ENCODE measurements around the gene GDPD4.

Gene GDPD4

DNA sequence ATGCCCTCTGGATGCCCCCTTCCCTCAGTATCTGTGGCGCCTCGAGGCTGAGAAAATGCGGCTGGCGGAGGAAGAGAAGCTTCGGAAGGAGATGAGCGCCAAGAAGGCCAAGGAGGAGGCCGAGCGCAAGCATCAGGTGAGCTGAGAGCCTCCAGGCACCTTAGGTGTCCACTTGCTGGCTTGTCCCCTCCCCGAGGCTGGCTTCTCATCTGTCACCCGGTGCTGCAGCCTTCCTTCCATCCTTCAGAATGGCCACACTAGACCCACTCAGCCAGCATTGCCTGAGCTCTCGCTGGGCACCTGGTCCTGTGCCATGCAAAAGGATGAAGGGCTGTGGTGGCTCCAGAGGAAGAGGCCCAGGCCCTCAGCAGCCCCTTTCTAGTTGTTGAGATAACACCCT is 121.1 kb downstream of the GDPD4 start:
- H3K4me3 ChIP-seq (ENCODE audit: low read depth, low read length), result no peak overlapping the region
- TF ChIP-seq CTCF (IDR thresholded peaks at IDR 0.05; ENCODE audit: borderline replicate concordance, insufficient read depth, low read depth, low read length), result no peak

GRCh38 chr11:77179681-77180080 is 121.8 kb downstream of the GDPD4 start:
- TF ChIP-seq CTCF (IDR thresholded peaks at IDR 0.05; ENCODE audit: borderline replicate concordance, insufficient read depth, low read depth, low read length), result no peak
- H3K4me3 ChIP-seq (ENCODE audit: low read depth, low read length), result no peak overlapping the region

- TF ChIP-seq CTCF (IDR thresholded peaks at IDR 0.05; ENCODE audit: borderline replicate concordance, insufficient read depth, low read depth, low read length), result no peak
- no peak overlapping the region for H3K4me3 ChIP-seq (ENCODE audit: low read depth, low read length)
Measured at GRCh38 chr11:77179048-77179447, 122.4 kb downstream of the GDPD4 start.

- H3K4me3 ChIP-seq (ENCODE audit: low read depth, low read length), result no peak overlapping the region
- TF ChIP-seq CTCF (IDR thresholded peaks at IDR 0.05; ENCODE audit: borderline replicate concordance, insufficient read depth, low read depth, low read length), result no peak
Measured at GRCh38 chr11:77178150-77178549, 123.3 kb downstream of the GDPD4 start.

GRCh38 chr11:77176996-77177395 is 124.5 kb downstream of the GDPD4 start:
- no peak for TF ChIP-seq CTCF (IDR thresholded peaks at IDR 0.05; ENCODE audit: borderline replicate concordance, insufficient read depth, low read depth, low read length)
- H3K4me3 ChIP-seq (ENCODE audit: low read depth, low read length), result no peak overlapping the region

DNA sequence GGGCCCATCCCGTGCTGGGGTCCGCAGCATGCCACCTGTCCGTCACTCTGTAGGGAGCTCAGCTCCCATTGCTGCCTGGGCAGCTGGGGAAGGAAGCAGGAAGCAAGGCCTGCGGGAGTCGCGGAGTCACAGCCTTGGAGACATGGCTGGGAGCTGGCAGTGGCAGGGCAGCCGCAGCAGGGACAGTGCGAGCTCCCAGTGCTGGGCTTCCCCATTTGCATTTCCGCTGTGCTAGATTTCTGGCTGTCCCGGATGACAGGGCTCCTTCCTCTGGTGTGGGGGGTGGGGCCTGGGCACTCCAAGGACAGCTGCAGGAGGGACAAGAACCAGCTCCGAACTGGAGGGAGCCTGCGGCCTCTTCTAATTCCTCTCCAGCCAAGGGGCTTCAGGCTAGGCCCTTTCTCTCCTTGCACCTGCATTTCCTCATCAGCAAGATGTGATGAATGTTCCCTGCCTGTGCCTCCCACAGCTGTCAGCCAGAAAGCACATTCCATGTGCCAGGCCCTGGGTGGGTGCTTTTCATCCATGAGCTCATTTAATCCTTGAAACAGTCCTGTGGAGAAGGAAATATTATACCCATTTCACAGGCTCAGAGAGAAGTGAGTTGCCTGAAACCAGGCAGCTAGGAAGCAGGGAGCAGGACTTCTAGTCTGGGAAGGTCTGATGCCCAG is 125.5 kb downstream of the GDPD4 start:
- H3K4me3 ChIP-seq (ENCODE audit: low read depth, low read length), result no peak overlapping the region
- TF ChIP-seq CTCF (IDR thresholded peaks at IDR 0.05; ENCODE audit: borderline replicate concordance, insufficient read depth, low read depth, low read length), result no peak

- no peak for TF ChIP-seq CTCF (IDR thresholded peaks at IDR 0.05; ENCODE audit: borderline replicate concordance, insufficient read depth, low read depth, low read length)
- no peak overlapping the region for H3K4me3 ChIP-seq (ENCODE audit: low read depth, low read length)
Measured at GRCh38 chr11:77175021-77175842, 126.3 kb downstream of the GDPD4 start.

Measured in GM12875 (cell line).